H9 (cell line): ENCODE data around the gene THAP11. TPM values are rescaled to one million over a fixed set of nuclear protein-coding genes. Genes with fewer than 3 reads are reported as not detected.

Source experiments
- DNase-seq: peaks from one replicate; pipeline ENCODE4 v3.0.0-alpha.2; 2017
- H2AFZ ChIP-seq: one replicate; pipeline ENCODE4 v1.6.1; 2013; ENCODE audit warnings: mild to moderate bottlenecking, low read length, control low read depth, moderate library complexity
- H2AK5ac ChIP-seq: 2 replicates; pipeline ENCODE4 v1.6.1; 2013; ENCODE audit warnings: low read length, control low read depth, mixed read lengths; ENCODE audit not compliant: insufficient read length
- H2BK120ac ChIP-seq: one replicate; pipeline ENCODE4 v1.6.1; 2013; ENCODE audit warnings: low read depth, mild to moderate bottlenecking, low read length, control low read depth, inconsistent platforms; ENCODE audit not compliant: poor library complexity, severe bottlenecking
- H2BK12ac ChIP-seq: 2 replicates; pipeline ENCODE4 v1.6.1; 2013; ENCODE audit warnings: low read length, control low read depth, mixed read lengths, low read depth; ENCODE audit not compliant: insufficient read length
- H2BK15ac ChIP-seq: 2 replicates; pipeline ENCODE4 v1.6.1; 2013; ENCODE audit warnings: low read depth, low read length, control low read depth
- H2BK20ac ChIP-seq: one replicate; pipeline ENCODE4 v1.6.1; 2013; ENCODE audit warnings: low read depth, mild to moderate bottlenecking, low read length, control low read depth, inconsistent platforms; ENCODE audit not compliant: poor library complexity, severe bottlenecking
- H2BK5ac ChIP-seq: 2 replicates; pipeline ENCODE4 v1.6.1; 2013; ENCODE audit warnings: low read length, control low read depth, mixed read lengths; ENCODE audit not compliant: insufficient read length
- H3K14ac ChIP-seq: 2 replicates; pipeline ENCODE4 v1.6.1; 2013; ENCODE audit warnings: low read length, control low read depth; ENCODE audit not compliant: insufficient read depth
- H3K18ac ChIP-seq: 2 replicates; pipeline ENCODE4 v1.6.1; 2013; ENCODE audit warnings: low read depth, mild to moderate bottlenecking, mixed read lengths, low read length, control low read depth; ENCODE audit not compliant: insufficient read length
- H3K23ac ChIP-seq: 2 replicates; pipeline ENCODE4 v1.6.1; 2013; ENCODE audit warnings: low read length, control low read depth, mixed read lengths, low read depth; ENCODE audit not compliant: insufficient read length
- H3K23me2 ChIP-seq: 2 replicates; pipeline ENCODE4 v1.6.1; 2013; ENCODE audit warnings: low read depth, mild to moderate bottlenecking, mixed read lengths, low read length, control low read depth; ENCODE audit not compliant: insufficient read length, poor library complexity, severe bottlenecking
- H3K27ac ChIP-seq: 2 replicates; pipeline ENCODE4 v1.5.1; 2013; ENCODE audit warnings: low read length, control low read depth, mixed read lengths, low read depth; ENCODE audit not compliant: insufficient read length
- H3K27me3 ChIP-seq: 2 replicates; pipeline ENCODE4 v1.6.1; 2013; ENCODE audit warnings: low read length, control low read depth, inconsistent platforms; ENCODE audit not compliant: insufficient read depth
- H3K4ac ChIP-seq: 2 replicates; pipeline ENCODE4 v1.6.1; 2013; ENCODE audit warnings: low read depth, mild to moderate bottlenecking, control low read depth, inconsistent platforms, low read length, moderate library complexity
- H3K4me1 ChIP-seq: 2 replicates; pipeline ENCODE4 v1.6.1; 2013; ENCODE audit warnings: low read length, control low read depth, inconsistent platforms; ENCODE audit not compliant: insufficient read depth
- H3K4me2 ChIP-seq: 2 replicates; pipeline ENCODE4 v1.6.1; 2013; ENCODE audit warnings: low read length, control low read depth, mixed read lengths; ENCODE audit not compliant: insufficient read length, insufficient read depth
- H3K56ac ChIP-seq: 2 replicates; pipeline ENCODE4 v1.6.1; 2013; ENCODE audit warnings: low read depth, mild to moderate bottlenecking, mixed read lengths, low read length, control low read depth; ENCODE audit not compliant: insufficient read length
- H3K79me1 ChIP-seq: 2 replicates; pipeline ENCODE4 v1.6.1; 2013; ENCODE audit warnings: low read depth, mild to moderate bottlenecking, moderate library complexity, low read length, control low read depth, inconsistent platforms; ENCODE audit not compliant: insufficient read depth, poor library complexity, severe bottlenecking
- H3K79me2 ChIP-seq: 2 replicates; pipeline ENCODE4 v1.6.1; 2013; ENCODE audit warnings: low read length, control low read depth, inconsistent platforms; ENCODE audit not compliant: insufficient read depth
- H3K9ac ChIP-seq: 2 replicates; pipeline ENCODE4 v1.6.1; 2013; ENCODE audit warnings: low read length, control low read depth, mixed read lengths; ENCODE audit not compliant: insufficient read length; ENCODE audit errors: extremely low read depth
- H3K9me3 ChIP-seq: one replicate; pipeline ENCODE4 v1.6.1; 2013; ENCODE audit warnings: low read depth, low read length, inconsistent platforms; ENCODE audit not compliant: control insufficient read depth
- H3T11ph ChIP-seq: one replicate; pipeline ENCODE4 v1.6.1; 2013; ENCODE audit warnings: mild to moderate bottlenecking, low read length, control low read depth, inconsistent platforms
- H4K20me1 ChIP-seq: one replicate; pipeline ENCODE4 v1.6.1; 2013; ENCODE audit not compliant: control insufficient read depth, insufficient read length, insufficient read depth
- H4K5ac ChIP-seq: 2 replicates; pipeline ENCODE4 v1.6.1; 2013; ENCODE audit warnings: low read depth, mild to moderate bottlenecking, mixed read lengths, low read length, control low read depth; ENCODE audit not compliant: insufficient read length
- H4K8ac ChIP-seq: replicated peaks from 2 replicates; pipeline ENCODE4 v1.6.1; 2013; ENCODE audit warnings: low read length, control low read depth, mixed read lengths, low read depth; ENCODE audit not compliant: insufficient read length
- H4K91ac ChIP-seq: 2 replicates; pipeline ENCODE4 v1.6.1; 2013; ENCODE audit warnings: low read depth, mild to moderate bottlenecking, moderate library complexity, mixed read lengths, low read length, control low read depth; ENCODE audit not compliant: insufficient read length
- H3K27ac Mint-ChIP-seq, 3 experiments: 2 replicates in 2 of 3; 3 replicates in 1 of 3; pipeline ENCODE4 v1.8.0; 2020 to 2021; ENCODE audit warnings: mixed read lengths in 3 of 3, mild to moderate bottlenecking in 1 of 3, moderate library complexity in 1 of 3
- H3K27me3 Mint-ChIP-seq: 2 replicates; pipeline ENCODE4 v1.8.0; 2021; ENCODE audit warnings: low read depth, mild to moderate bottlenecking, moderate library complexity, mixed read lengths
- H3K36me3 Mint-ChIP-seq, 3 experiments: 2 replicates in 2 of 3; 3 replicates in 1 of 3; pipeline ENCODE4 v1.8.0; 2020 to 2021; ENCODE audit warnings: low read depth in 3 of 3, mixed read lengths in 3 of 3; ENCODE audit not compliant: insufficient read depth in 1 of 3
- H3K4me1 Mint-ChIP-seq, 2 experiments: 2 replicates each; pipeline ENCODE4 v1.8.0; 2020; ENCODE audit warnings: mixed read lengths in 2 of 2
- H3K4me3 Mint-ChIP-seq, 2 experiments: 2 replicates in 1 of 2; 3 replicates in 1 of 2; pipeline ENCODE4 v1.8.0; 2020 to 2021; ENCODE audit warnings: mild to moderate bottlenecking in 2 of 2, mixed read lengths in 2 of 2, moderate library complexity in 1 of 2
- H3K9me3 Mint-ChIP-seq, 2 experiments: 2 replicates in 1 of 2; 3 replicates in 1 of 2; pipeline ENCODE4 v1.8.0; 2020; ENCODE audit warnings: mild to moderate bottlenecking in 2 of 2, mixed read lengths in 2 of 2, moderate library complexity in 1 of 2
- CTCF ChIP-seq: fragments of 200-600 bp; sonication (generic); conservative IDR thresholded peaks from 3 replicates; pipeline ENCODE4 v1.8.0; 2021; ENCODE audit warnings: antibody characterized with exemption, mild to moderate bottlenecking
- WGBS: extraction: QIAGEN DNeasy Blood & Tissue Kit; methylation state at CpG from one replicate; pipeline ENCODE4 v1.1.7; 2013; ENCODE audit warnings: missing lambda C conversion rate, low lambda C conversion rate, mixed read lengths; ENCODE audit not compliant: insufficient read length; ENCODE audit errors: extremely low coverage; 5-methylcytosine and 5-hydroxymethylcytosine counted together
- total RNA-seq: library from RNA; stranded (reverse); gene quantifications from 2 replicates; pipeline ENCODE4 v1.2.1, GENCODE V29; 2021

The THAP11 gene
- total RNA-seq, 1 experiment from 2014 or later, result 48.9 TPM

GRCh38 chr16:67885976-67886375 lies 43.9 kb downstream of the THAP11 start:
- H3K27ac Mint-ChIP-seq, result no peak overlapping the region
- Histone ChIP-seq H4K91ac (no peak overlapping the region), H4K5ac (no peak overlapping the region), H3K23ac (no peak overlapping the region), H3K27me3 (no peaks in the 10 kb centered on the region), H3K14ac (no peak overlapping the region; the same call in 1 of the 2 replicates), H2BK120ac (no peak overlapping the region), H3K4me1 (no peaks in the 10 kb centered on the region), H3K9ac (no peak overlapping the region), H3K27ac (no peak overlapping the region), H4K8ac (no peak overlapping the region), H3T11ph (no peak overlapping the region), H2BK15ac (no peak overlapping the region), H2AK5ac (no peak overlapping the region), H3K23me2 (no peaks in the 10 kb centered on the region), H3K9me3 (no peaks in the 10 kb centered on the region), H4K20me1 (no peaks in the 10 kb centered on the region), H2AFZ (no peak overlapping the region), H2BK12ac (no peak overlapping the region), H2BK20ac (no peak overlapping the region), H3K79me2 (no peaks in the 10 kb centered on the region), H2BK5ac (no peak overlapping the region), H3K56ac (no peak overlapping the region), H3K18ac (no peak overlapping the region), H3K79me1 (no peaks in the 10 kb centered on the region), H3K4ac (no peak overlapping the region), H3K4me2 (no peak overlapping the region)
- no peak overlapping the region; a peak in 1 of 5 replicates for H3K4me3 Mint-ChIP-seq
- H3K27me3 Mint-ChIP-seq, result no peaks in the 10 kb centered on the region; the same call in none of the 2 replicates
- no CpG with 5 or more reads among the region's 19 CpGs for WGBS
- no peaks in the 10 kb centered on the region for H3K9me3 Mint-ChIP-seq
- H3K4me1 Mint-ChIP-seq, result peaks cover 13 to 28% of the 10 kb centered on the region in 2 experiments
- H3K36me3 Mint-ChIP-seq, result peaks cover 12 to 33% (median 30%) of the 10 kb centered on the region in 3 experiments
- no peak for TF ChIP-seq CTCF
- DNase-seq, result no peak
